ENCODE results near the gene ITPRIPL2. TPM values are rescaled to one million over a fixed set of nuclear protein-coding genes. Genes with fewer than 3 reads are reported as not detected.

ITPRIPL2 gene
- 10 to 100 TPM; 12.2 to 23.5 (median 17.7) TPM for total RNA-seq
- long read RNA-seq, full-length matches to known transcripts: 1 of 1 reads
- long read RNA-seq, partial matches to known transcripts: 0 of 1 reads
- long read RNA-seq, other reads (novel, unspliced or antisense): 0 of 1 reads

GRCh38 chr16:19113577-19114358, at the start of gene ITPRIPL2:
Gene ITPRIPL2, plus strand, starts transcription at chr16:19113964. Its CDS starts 498 bp downstream, at chr16:19114462.
- peak within 1 kb of the TSS; percentile 65 to 82 (median 77) for H3K4me3 ChIP-seq
- no peaks in the 10 kb centered on the region for H3K36me3 ChIP-seq
- TF ChIP-seq POLR2A (IDR thresholded peaks at IDR 0.05) (peak; percentile 83), CTCF (IDR thresholded peaks at IDR 0.05) (no peak)
- peaks cover 0 to 64% (median 9%) of the 10 kb centered on the region in 4 donors for H3K4me1 ChIP-seq
- ATAC-seq (peak; percentile 76 to 85 (median 80)), DNase-seq (peak; percentile 86 to 89 (median 87))
- intact Hi-C loops (cut with DNase I): no loop called here
- H3K27ac ChIP-seq: peak within 1 kb of the TSS; percentile 77 to 92 (median 86)
- H3K9me3 ChIP-seq: no peaks in the 10 kb centered on the region
- no peaks in the 10 kb centered on the region for H3K27me3 ChIP-seq
- WGBS (ENCODE audit: insufficient coverage, low coverage, low lambda C conversion rate, missing lambda C conversion rate): 5% methylated on average over 20 of the region's 74 CpGs

- 52% methylated on average over 9 of the region's 9 CpGs for WGBS (ENCODE audit: insufficient coverage, low coverage, low lambda C conversion rate, missing lambda C conversion rate)
- DNase-seq (no peak), ATAC-seq (no peak)
- peaks cover 0 to 8% (median 0%) of the 10 kb centered on the region in 4 donors for H3K4me1 ChIP-seq
- intact Hi-C loops (cut with DNase I): no loop called here
- no peaks in the 10 kb centered on the region for H3K36me3 ChIP-seq
- peak overlapping the region; percentile 97 to 100 (median 99) for H3K27ac ChIP-seq
- no peak for TF ChIP-seq POLR2A (IDR thresholded peaks at IDR 0.05)
- no peak for TF ChIP-seq CTCF (IDR thresholded peaks at IDR 0.05)
- H3K27me3 ChIP-seq: no peaks in the 10 kb centered on the region
- peak overlapping the region; percentile 52 to 71 (median 71) for H3K4me3 ChIP-seq
- H3K9me3 ChIP-seq: no peaks in the 10 kb centered on the region
These were observed 46.8 kb upstream of the ITPRIPL2 start for GRCh38 chr16:19066988-19067348.

GRCh38 chr16:19067349-19068236, 46.2 kb upstream of the ITPRIPL2 start, which contains the start of gene COQ7:
Gene COQ7, plus strand, starts transcription at chr16:19067614. Its CDS starts 51 bp downstream, at chr16:19067665.
- Histone ChIP-seq H3K4me3 (peak within 1 kb of the TSS; percentile 52 to 71 (median 71)), H3K27ac (peak within 1 kb of the TSS; percentile 97 to 100 (median 99)), H3K4me1 (peaks cover 0 to 8% (median 0%) of the 10 kb centered on the region in 4 donors), H3K27me3 (no peaks in the 10 kb centered on the region), H3K36me3 (no peaks in the 10 kb centered on the region), H3K9me3 (no peaks in the 10 kb centered on the region)
- TF ChIP-seq CTCF (IDR thresholded peaks at IDR 0.05) (peak in 2 of 4 donors; percentile 18 to 33), POLR2A (IDR thresholded peaks at IDR 0.05) (peak; percentile 52)
- DNase-seq (peak; percentile 99), ATAC-seq (peak; percentile 93 to 97 (median 95))
- WGBS (ENCODE audit: insufficient coverage, low coverage, low lambda C conversion rate, missing lambda C conversion rate): 0% methylated on average over 27 of the region's 68 CpGs
- intact Hi-C loops (cut with DNase I): no loop called here

GRCh38 chr16:19068237-19068815, 45.4 kb upstream of the ITPRIPL2 start:
- 37% methylated on average over 14 of the region's 19 CpGs for WGBS (ENCODE audit: insufficient coverage, low coverage, low lambda C conversion rate, missing lambda C conversion rate)
- ATAC-seq: no peak
- Histone ChIP-seq H3K4me1 (peaks cover 0 to 8% (median 0%) of the 10 kb centered on the region in 4 donors), H3K4me3 (peak overlapping the region; percentile 52 to 71 (median 71)), H3K27me3 (no peaks in the 10 kb centered on the region), H3K27ac (peak overlapping the region; percentile 97 to 100 (median 99)), H3K9me3 (no peaks in the 10 kb centered on the region), H3K36me3 (no peaks in the 10 kb centered on the region)
- TF ChIP-seq POLR2A (IDR thresholded peaks at IDR 0.05) (no peak), CTCF (IDR thresholded peaks at IDR 0.05) (no peak)
- intact Hi-C loops (cut with DNase I): no loop called here
- peak in 2 of 3 donors; percentile 24 to 45 for DNase-seq

Measured in right lobe of liver (tissue), 6 donors.